ENCODE results near the gene VMAC. TPM values are rescaled to one million over a fixed set of nuclear protein-coding genes. Genes with fewer than 3 reads are reported as not detected.

Gene VMAC
- total and polyA plus RNA-seq, 9 of the 15 experiments (the other 6 are each of a cell fraction or from before 2014, with no cell fraction given), result 0.03 to 3.4 (median 1.1) TPM

DNA sequence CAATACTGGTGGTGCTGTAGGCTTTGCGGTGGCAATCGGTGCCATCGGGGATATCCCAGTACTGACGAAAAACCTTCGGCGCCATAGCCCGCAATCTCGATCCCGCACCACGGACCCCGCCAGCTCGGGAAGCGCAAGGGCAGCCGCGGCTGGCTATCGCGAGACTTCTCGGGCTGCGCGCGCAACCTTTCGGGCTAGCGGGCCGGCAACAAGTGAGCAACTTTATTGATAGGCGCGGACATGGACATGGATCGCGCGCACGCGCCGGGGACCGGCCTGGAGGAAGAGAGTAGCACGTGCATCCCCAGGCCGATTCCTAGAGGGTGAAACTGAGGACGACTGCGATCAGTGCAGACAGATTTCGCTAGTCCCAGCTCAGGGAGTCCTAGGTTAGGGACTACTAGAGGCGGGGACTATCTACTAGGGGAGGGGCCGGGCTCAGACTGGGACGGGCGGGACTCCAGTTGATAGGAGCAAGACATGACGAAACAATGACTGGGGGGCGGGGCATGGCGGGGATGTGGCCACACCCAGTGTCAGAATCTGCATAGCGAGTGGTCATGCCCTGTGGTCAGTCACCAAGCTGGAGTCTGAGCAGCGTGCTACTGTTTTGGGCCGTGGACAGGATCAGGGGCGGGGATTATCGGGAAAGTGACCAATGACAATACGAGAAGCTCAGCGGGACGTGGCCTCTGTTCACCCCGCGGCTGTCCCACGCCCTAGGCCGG, 884 bp upstream of the VMAC start, which contains the start of gene NDUFA11 (continued):
- TF ChIP-seq ELF4 (CRISPR knock-in tag; IDR thresholded peaks at IDR 0.05) (peak; percentile 80; the same call in 1 of the 2 replicates), MYBL2 (IDR thresholded peaks at IDR 0.05; ENCODE audit: low read depth) (no peak), MYBL2 (CRISPR knock-in tag; IDR thresholded peaks at IDR 0.05; ENCODE audit: borderline replicate concordance) (no peak), POU5F1 (IDR thresholded peaks at IDR 0.05; ENCODE audit: borderline replicate concordance, low read depth, low read length, partially characterized antibody) (no peak), CTBP1 (IDR thresholded peaks at IDR 0.05; ENCODE audit: borderline replicate concordance) (peak; percentile 82), FOXA1 (IDR thresholded peaks at IDR 0.05; ENCODE audit: borderline replicate concordance) (no peak), SMC3 (conservative IDR thresholded peaks at IDR 0.05; ENCODE audit: insufficient read depth, low read depth, low read length) (no peak), RBM17 (IDR thresholded peaks at IDR 0.05; ENCODE audit: borderline replicate concordance, low read depth, low read length) (no peak), NFRKB (IDR thresholded peaks at IDR 0.05; ENCODE audit: low read depth) (no peak), ZNF253 (CRISPR knock-in tag; conservative IDR thresholded peaks at IDR 0.05) (no peak), ZNF77 (CRISPR knock-in tag; IDR thresholded peaks at IDR 0.05) (no peak), RFX7 (CRISPR knock-in tag; IDR thresholded peaks at IDR 0.05) (no peak), ZFP36 (IDR thresholded peaks at IDR 0.05; ENCODE audit: low read depth, low read length, partially characterized antibody) (peak; percentile 14), HSF4 (CRISPR knock-in tag; IDR thresholded peaks at IDR 0.05; ENCODE audit: borderline replicate concordance) (no peak)
- TF ChIP-seq, protein P1, sequence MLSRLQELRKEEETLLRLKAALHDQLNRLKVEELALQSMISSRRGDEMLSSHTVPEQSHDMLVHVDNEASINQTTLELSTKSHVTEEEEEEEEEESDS (CRISPR knock-in tag; IDR thresholded peaks at IDR 0.05), result no peak
- TF ChIP-seq, protein P2, sequence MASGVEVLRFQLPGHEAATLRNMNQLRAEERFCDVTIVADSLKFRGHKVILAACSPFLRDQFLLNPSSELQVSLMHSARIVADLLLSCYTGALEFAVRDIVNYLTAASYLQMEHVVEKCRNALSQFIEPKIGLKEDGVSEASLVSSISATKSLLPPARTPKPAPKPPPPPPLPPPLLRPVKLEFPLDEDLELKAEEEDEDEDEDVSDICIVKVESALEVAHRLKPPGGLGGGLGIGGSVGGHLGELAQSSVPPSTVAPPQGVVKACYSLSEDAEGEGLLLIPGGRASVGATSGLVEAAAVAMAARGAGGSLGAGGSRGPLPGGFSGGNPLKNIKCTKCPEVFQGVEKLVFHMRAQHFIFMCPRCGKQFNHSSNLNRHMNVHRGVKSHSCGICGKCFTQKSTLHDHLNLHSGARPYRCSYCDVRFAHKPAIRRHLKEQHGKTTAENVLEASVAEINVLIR (CRISPR knock-in tag; IDR thresholded peaks at IDR 0.05), result 0 out of 2 replicates have a peak, but pooled peaks have one; percentile 26
- TF ChIP-seq, protein P3, sequence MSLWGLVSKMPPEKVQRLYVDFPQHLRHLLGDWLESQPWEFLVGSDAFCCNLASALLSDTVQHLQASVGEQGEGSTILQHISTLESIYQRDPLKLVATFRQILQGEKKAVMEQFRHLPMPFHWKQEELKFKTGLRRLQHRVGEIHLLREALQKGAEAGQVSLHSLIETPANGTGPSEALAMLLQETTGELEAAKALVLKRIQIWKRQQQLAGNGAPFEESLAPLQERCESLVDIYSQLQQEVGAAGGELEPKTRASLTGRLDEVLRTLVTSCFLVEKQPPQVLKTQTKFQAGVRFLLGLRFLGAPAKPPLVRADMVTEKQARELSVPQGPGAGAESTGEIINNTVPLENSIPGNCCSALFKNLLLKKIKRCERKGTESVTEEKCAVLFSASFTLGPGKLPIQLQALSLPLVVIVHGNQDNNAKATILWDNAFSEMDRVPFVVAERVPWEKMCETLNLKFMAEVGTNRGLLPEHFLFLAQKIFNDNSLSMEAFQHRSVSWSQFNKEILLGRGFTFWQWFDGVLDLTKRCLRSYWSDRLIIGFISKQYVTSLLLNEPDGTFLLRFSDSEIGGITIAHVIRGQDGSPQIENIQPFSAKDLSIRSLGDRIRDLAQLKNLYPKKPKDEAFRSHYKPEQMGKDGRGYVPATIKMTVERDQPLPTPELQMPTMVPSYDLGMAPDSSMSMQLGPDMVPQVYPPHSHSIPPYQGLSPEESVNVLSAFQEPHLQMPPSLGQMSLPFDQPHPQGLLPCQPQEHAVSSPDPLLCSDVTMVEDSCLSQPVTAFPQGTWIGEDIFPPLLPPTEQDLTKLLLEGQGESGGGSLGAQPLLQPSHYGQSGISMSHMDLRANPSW (CRISPR knock-in tag; IDR thresholded peaks at IDR 0.05), result no peak; the same call in 1 of the 2 replicates
- TF ChIP-seq, protein P4, sequence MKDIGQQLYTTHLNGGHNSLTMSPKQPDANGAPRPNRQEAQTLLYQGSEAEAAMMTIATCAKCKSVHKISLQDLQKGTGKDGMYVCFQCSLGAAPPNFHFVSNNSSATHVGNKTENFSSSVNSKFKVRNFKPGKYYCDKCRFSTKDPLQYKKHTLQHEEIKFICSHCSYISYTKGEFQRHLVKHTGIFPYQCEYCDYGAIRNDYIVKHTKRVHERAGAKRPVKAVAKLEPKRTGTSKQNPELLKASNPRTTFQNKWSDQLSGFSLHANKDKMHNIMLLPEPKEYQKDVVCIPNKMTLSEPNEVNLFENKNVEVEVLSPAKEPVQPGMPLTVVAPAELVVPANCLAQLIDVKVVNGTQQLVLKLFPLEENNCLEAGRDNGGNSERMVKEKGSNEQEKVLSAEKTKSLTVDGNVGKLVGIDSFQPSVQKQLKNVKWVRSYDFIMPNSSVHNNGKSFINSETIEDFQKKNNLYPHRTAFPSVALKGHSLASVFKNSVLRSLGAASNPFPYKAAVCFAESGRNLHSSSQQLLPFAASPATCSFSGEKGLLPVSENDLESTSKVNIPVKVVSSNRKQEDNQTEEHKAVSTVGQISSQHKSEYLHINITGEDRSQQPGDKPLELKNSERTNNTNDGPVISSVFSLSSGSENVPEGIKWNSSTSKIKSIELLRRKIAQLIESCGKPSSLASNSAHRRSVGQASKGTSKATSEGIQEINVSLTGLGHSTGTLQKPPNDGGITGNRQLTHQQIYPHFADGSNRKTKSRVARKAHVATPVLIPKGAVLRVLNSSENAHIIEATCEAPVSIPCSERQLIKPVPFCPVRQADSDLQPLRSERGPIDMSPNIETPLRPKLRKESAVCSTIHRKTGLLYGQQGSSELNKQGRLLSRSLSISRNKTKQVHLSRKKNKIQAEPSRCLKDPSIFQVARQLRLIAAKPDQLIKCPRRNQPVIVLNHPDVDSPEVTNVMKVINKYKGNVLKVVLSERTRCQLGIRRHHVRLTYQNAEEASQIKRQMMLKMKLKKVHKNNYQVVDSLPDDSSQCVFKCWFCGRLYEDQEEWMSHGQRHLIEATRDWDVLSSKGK (CRISPR knock-in tag; IDR thresholded peaks at IDR 0.05), result no peak
- TF ChIP-seq, protein P5, sequence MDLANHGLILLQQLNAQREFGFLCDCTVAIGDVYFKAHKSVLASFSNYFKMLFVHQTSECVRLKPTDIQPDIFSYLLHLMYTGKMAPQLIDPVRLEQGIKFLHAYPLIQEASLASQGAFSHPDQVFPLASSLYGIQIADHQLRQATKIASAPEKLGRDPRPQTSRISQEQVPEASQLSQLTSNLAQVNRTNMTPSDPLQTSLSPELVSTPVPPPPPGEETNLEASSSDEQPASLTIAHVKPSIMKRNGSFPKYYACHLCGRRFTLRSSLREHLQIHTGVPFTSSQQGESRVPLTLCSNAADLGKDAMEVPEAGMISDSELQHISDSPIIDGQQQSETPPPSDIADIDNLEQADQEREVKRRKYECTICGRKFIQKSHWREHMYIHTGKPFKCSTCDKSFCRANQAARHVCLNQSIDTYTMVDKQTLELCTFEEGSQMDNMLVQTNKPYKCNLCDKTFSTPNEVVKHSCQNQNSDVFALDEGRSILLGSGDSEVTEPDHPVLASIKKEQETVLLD (IDR thresholded peaks at IDR 0.05), result peak; percentile 93
